Osteocyte (in vitro differentiated cells): Measurements from ENCODE around the gene NCAN. TPM values are rescaled to one million over a fixed set of nuclear protein-coding genes. Genes with fewer than 3 reads are reported as not detected.

ENCODE experiments used
- DNase-seq: peaks from one replicate; pipeline ENCODE4 v3.0.0; 2021; ENCODE audit warnings: mixed read lengths; ENCODE audit not compliant: unreplicated experiment; ENCODE audit errors: extremely low spot score
- H3K27ac Mint-ChIP-seq: one replicate; pipeline ENCODE4 v1.8.0; 2021; ENCODE audit warnings: mild to moderate bottlenecking, mixed read lengths; ENCODE audit not compliant: unreplicated experiment
- H3K27me3 Mint-ChIP-seq: one replicate; pipeline ENCODE4 v1.8.0; 2021; ENCODE audit warnings: mixed read lengths; ENCODE audit not compliant: unreplicated experiment
- H3K36me3 Mint-ChIP-seq: one replicate; pipeline ENCODE4 v1.8.0; 2021; ENCODE audit warnings: mixed read lengths; ENCODE audit not compliant: unreplicated experiment
- H3K4me1 Mint-ChIP-seq: one replicate; pipeline ENCODE4 v1.8.0; 2021; ENCODE audit warnings: mixed read lengths; ENCODE audit not compliant: unreplicated experiment
- H3K4me3 Mint-ChIP-seq: one replicate; pipeline ENCODE4 v1.8.0; 2021; ENCODE audit warnings: mild to moderate bottlenecking, moderate library complexity, mixed read lengths; ENCODE audit not compliant: unreplicated experiment
- H3K9me3 Mint-ChIP-seq: one replicate; pipeline ENCODE4 v1.8.0; 2021; ENCODE audit warnings: mixed read lengths; ENCODE audit not compliant: unreplicated experiment
- CTCF ChIP-seq: fragments of 200-600 bp; sonication (generic); IDR thresholded peaks from 2 replicates; pipeline ENCODE4 v1.5.0; 2021; ENCODE audit warnings: antibody characterized with exemption, mild to moderate bottlenecking, moderate library complexity
- total RNA-seq: library from RNA; stranded (reverse); gene quantifications from 2 replicates; pipeline ENCODE4 v1.2.1, GENCODE V29; 2021

NCAN gene
- total RNA-seq, 1 donor from 2014 or later, result not detected

- Mint-ChIP-seq H3K36me3 (no peaks in the 10 kb centered on the region), H3K4me3 (no peak overlapping the region), H3K4me1 (peaks cover 10% of the 10 kb centered on the region), H3K9me3 (no peaks in the 10 kb centered on the region), H3K27ac (no peak overlapping the region), H3K27me3 (no peaks in the 10 kb centered on the region)
- no peak for TF ChIP-seq CTCF
- DNase-seq, result no peak
These were observed 59.2 kb downstream of the NCAN start for GRCh38 chr19:19270749-19271571.

GRCh38 chr19:19271828-19272599 is 60.3 kb downstream of the NCAN start:
- Mint-ChIP-seq H3K27ac (no peak overlapping the region), H3K36me3 (peaks cover 3% of the 10 kb centered on the region), H3K4me3 (peak overlapping the region; percentile 63), H3K9me3 (no peaks in the 10 kb centered on the region), H3K27me3 (no peaks in the 10 kb centered on the region), H3K4me1 (peaks cover 10% of the 10 kb centered on the region)
- TF ChIP-seq CTCF, result no peak
- DNase-seq, result no peak

- no peaks in the 10 kb centered on the region for H3K9me3 Mint-ChIP-seq
- TF ChIP-seq CTCF, result no peak
- peaks cover 5% of the 10 kb centered on the region for H3K36me3 Mint-ChIP-seq
- DNase-seq, result no peak
- no peak overlapping the region for H3K27ac Mint-ChIP-seq
- no peaks in the 10 kb centered on the region for H3K27me3 Mint-ChIP-seq
- H3K4me3 Mint-ChIP-seq, result no peak overlapping the region
- H3K4me1 Mint-ChIP-seq, result peaks cover 10% of the 10 kb centered on the region
These were observed 62.4 kb downstream of the NCAN start for GRCh38 chr19:19274146-19274545.

- Mint-ChIP-seq H3K4me1 (peaks cover 10% of the 10 kb centered on the region), H3K27me3 (no peaks in the 10 kb centered on the region), H3K9me3 (no peaks in the 10 kb centered on the region), H3K27ac (no peak overlapping the region), H3K4me3 (no peak overlapping the region), H3K36me3 (peaks cover 5% of the 10 kb centered on the region)
- DNase-seq, result no peak
- no peak for TF ChIP-seq CTCF
These were observed 63.2 kb downstream of the NCAN start for GRCh38 chr19:19274716-19275565.
